DOHH2 (cell line): ENCODE results near the gene WRAP53.

Experiments used
- H3F3A ChIP-seq: fragments of 200-600 bp; sonication (generic), shearing (Covaris generic); 2 replicates; pipeline ENCODE4 v1.6.0; 2016; ENCODE audit warnings: antibody characterized with exemption, mild to moderate bottlenecking; ENCODE audit not compliant: control insufficient read depth, insufficient read depth
- H3K27ac ChIP-seq: fragments of 200-600 bp; sonication (generic); 2 replicates; pipeline ENCODE4 v1.5.1; 2014; ENCODE audit warnings: low read depth, mild to moderate bottlenecking, low read length, moderate library complexity
- H3K27me3 ChIP-seq: fragments of 200-600 bp; sonication (generic); 2 replicates; pipeline ENCODE4 v1.6.1; 2014; ENCODE audit warnings: mild to moderate bottlenecking, low read length, mixed read lengths; ENCODE audit not compliant: control insufficient read depth
- H3K36me3 ChIP-seq: fragments of 200-600 bp; sonication (generic); 2 replicates; pipeline ENCODE4 v1.6.1; 2014; ENCODE audit warnings: mild to moderate bottlenecking, low read length, moderate library complexity, mixed read lengths; ENCODE audit not compliant: control insufficient read depth
- H3K4me1 ChIP-seq: fragments of 200-600 bp; sonication (generic); 2 replicates; pipeline ENCODE4 v1.6.1; 2014; ENCODE audit warnings: mild to moderate bottlenecking, low read length, mixed read lengths; ENCODE audit not compliant: control insufficient read depth
- H3K4me2 ChIP-seq: fragments of 200-600 bp; sonication (generic); 2 replicates; pipeline ENCODE4 v1.6.0; 2014; ENCODE audit warnings: mild to moderate bottlenecking, low read length, moderate library complexity
- H3K4me3 ChIP-seq: fragments of 200-600 bp; sonication (generic); 2 replicates; pipeline ENCODE4 v1.5.1; 2014; ENCODE audit warnings: mild to moderate bottlenecking, low read length, mixed read lengths
- H3K79me2 ChIP-seq: fragments of 200-600 bp; sonication (generic); 2 replicates; pipeline ENCODE4 v1.6.1; 2014; ENCODE audit warnings: mild to moderate bottlenecking, low read length, mixed read lengths; ENCODE audit not compliant: control insufficient read depth
- H3K9me2 ChIP-seq: fragments of 200-600 bp; sonication (generic); replicated peaks from 2 replicates; pipeline ENCODE4 v1.6.1; 2014; ENCODE audit warnings: mild to moderate bottlenecking, low read length, mixed read lengths; ENCODE audit not compliant: control insufficient read depth
- H3K9me3 ChIP-seq: fragments of 200-600 bp; sonication (generic); 2 replicates; pipeline ENCODE4 v1.6.1; 2014; ENCODE audit warnings: antibody characterized with exemption, low read length, mixed read lengths; ENCODE audit not compliant: control insufficient read depth, insufficient read depth
- H4K20me1 ChIP-seq: fragments of 200-600 bp; sonication (generic); 2 replicates; pipeline ENCODE4 v1.6.0; 2014; ENCODE audit warnings: low read depth, mild to moderate bottlenecking, antibody characterized with exemption, low read length, moderate library complexity; ENCODE audit not compliant: control insufficient read depth, insufficient read depth
- CTCF ChIP-seq: fragments of 200-600 bp; sonication (generic); IDR thresholded peaks from one replicate; pipeline ENCODE4 v1.5.1; 2014; ENCODE audit warnings: antibody characterized with exemption, mild to moderate bottlenecking, low read depth, low read length; ENCODE audit not compliant: poor library complexity, severe bottlenecking
- EZH2phosphoT487 ChIP-seq: fragments of 200-600 bp; sonication (generic); IDR thresholded peaks from 2 replicates; pipeline ENCODE4 v1.6.1; 2017; ENCODE audit warnings: borderline replicate concordance, mild to moderate bottlenecking, antibody characterized with exemption, low read length, moderate library complexity, mixed read lengths

WRAP53 gene

GRCh38 chr17:7727886-7728285 is 39.6 kb downstream of the WRAP53 start:
- Histone ChIP-seq H3K4me2 (no peak overlapping the region), H3K9me2 (no peaks in the 10 kb centered on the region), H3K27me3 (peaks cover 9% of the 10 kb centered on the region), H3K4me3 (no peak overlapping the region), H3K4me1 (peaks cover 9% of the 10 kb centered on the region), H3K27ac (no peak overlapping the region), H3F3A (no peaks in the 10 kb centered on the region), H3K79me2 (no peaks in the 10 kb centered on the region), H4K20me1 (no peaks in the 10 kb centered on the region), H3K9me3 (no peaks in the 10 kb centered on the region), H3K36me3 (no peaks in the 10 kb centered on the region)
- no peak for TF ChIP-seq EZH2phosphoT487
- no peak for TF ChIP-seq CTCF

GRCh38 chr17:7729816-7730215 is 41.5 kb downstream of the WRAP53 start:
- H4K20me1 ChIP-seq: no peaks in the 10 kb centered on the region
- H3K36me3 ChIP-seq: no peaks in the 10 kb centered on the region
- H3K79me2 ChIP-seq: no peaks in the 10 kb centered on the region
- no peak overlapping the region for H3K27ac ChIP-seq
- no peak for TF ChIP-seq EZH2phosphoT487
- TF ChIP-seq CTCF: no peak
- H3K4me3 ChIP-seq: no peak overlapping the region
- H3K27me3 ChIP-seq: 0 out of 2 replicates have a peak, but pooled peaks cover 2% of the 10 kb centered on the region
- no peaks in the 10 kb centered on the region for H3K9me2 ChIP-seq
- H3F3A ChIP-seq: no peaks in the 10 kb centered on the region
- no peak overlapping the region for H3K4me2 ChIP-seq
- peaks cover 9% of the 10 kb centered on the region for H3K4me1 ChIP-seq
- H3K9me3 ChIP-seq: no peaks in the 10 kb centered on the region

- TF ChIP-seq CTCF (no peak), EZH2phosphoT487 (no peak)
- H3K27me3 ChIP-seq: peaks cover 12% of the 10 kb centered on the region
- H3K4me2 ChIP-seq: no peak overlapping the region
- H3F3A ChIP-seq: no peaks in the 10 kb centered on the region
- no peaks in the 10 kb centered on the region for H3K9me3 ChIP-seq
- peaks cover 9% of the 10 kb centered on the region for H3K4me1 ChIP-seq
- H3K27ac ChIP-seq: no peak overlapping the region
- H4K20me1 ChIP-seq: no peaks in the 10 kb centered on the region
- no peaks in the 10 kb centered on the region for H3K9me2 ChIP-seq
- no peaks in the 10 kb centered on the region for H3K79me2 ChIP-seq
- no peak overlapping the region for H3K4me3 ChIP-seq
- H3K36me3 ChIP-seq: no peaks in the 10 kb centered on the region
These were observed 44.8 kb downstream of the WRAP53 start for GRCh38 chr17:7732981-7733539.
